Tibial nerve (tissue), 4 donors: ENCODE data around the gene TMCC2. TPM values are rescaled to one million over a fixed set of nuclear protein-coding genes. Genes with fewer than 3 reads are reported as not detected.

Experiments used
- DNase-seq, 2 donors: peaks; one replicate each; pipeline ENCODE4 v3.0.0-alpha.2; 2019; ENCODE audit warnings: low spot score in 2 of 2
- H3K27ac ChIP-seq, 4 donors: fragments of 200-600 bp; sonication (generic) in 3 of 4; one replicate each; pipeline ENCODE4 v1.5.1; 2017 to 2019; ENCODE audit warnings: mild to moderate bottlenecking in 1 of 4
- H3K27me3 ChIP-seq, 2 donors: fragments of 200-600 bp; sonication (generic) in 1 of 2; one replicate each; pipeline versions ENCODE4 v1.5.1 to v1.6.0; 2017 to 2019
- H3K36me3 ChIP-seq, 3 donors: fragments of 200-600 bp; sonication (generic); one replicate each; pipeline ENCODE4 v1.5.1; 2018 to 2019
- H3K4me1 ChIP-seq, 4 donors: fragments of 200-600 bp; sonication (generic) in 3 of 4; one replicate each; pipeline ENCODE4 v1.5.1; 2017 to 2019
- H3K4me3 ChIP-seq, 4 donors: fragments of 200-600 bp; sonication (generic) in 3 of 4; one replicate each; pipeline ENCODE4 v1.5.1; 2017 to 2019; ENCODE audit warnings: mild to moderate bottlenecking in 1 of 4, moderate library complexity in 1 of 4
- H3K9me3 ChIP-seq, 4 donors: fragments of 200-600 bp; sonication (generic) in 3 of 4; one replicate each; pipeline ENCODE4 v1.5.1; 2017 to 2019
- CTCF ChIP-seq, 5 experiments: fragments of 200-600 bp in 3 of 5; fragments of 450-650 bp in 2 of 5; sonication (generic) in 3 of 5; IDR thresholded peaks; one replicate each; pipeline ENCODE4 v1.5.1; 2016 to 2019; ENCODE audit warnings: antibody characterized with exemption in 5 of 5, mild to moderate bottlenecking in 3 of 5, moderate library complexity in 2 of 5
- EP300 ChIP-seq, 2 donors: sonication (generic); formaldehyde crosslinking; IDR thresholded peaks; one replicate each; pipeline ENCODE4 v1.6.1; 2017; ENCODE audit warnings: antibody characterized with exemption in 2 of 2, mild to moderate bottlenecking in 1 of 2
- POLR2A ChIP-seq, 2 donors: fragments of 450-650 bp; IDR thresholded peaks; one replicate each; pipeline ENCODE4 v1.6.1; 2017; ENCODE audit warnings: antibody characterized with exemption in 2 of 2, mild to moderate bottlenecking in 2 of 2, moderate library complexity in 2 of 2
- WGBS, 2 donors: methylation state at CpG; one replicate each; pipeline ENCODE4 v1.1.5; 2018; 5-methylcytosine and 5-hydroxymethylcytosine counted together
- total RNA-seq, 4 donors: library from RNA; depleted of rRNA; stranded (reverse); fragments of >200 nt; gene quantifications; one replicate each; pipeline ENCODE4 v1.1.0, GENCODE V29; 2016

TMCC2 gene
- total RNA-seq, 4 donors from 2014 or later: 2.4 to 4.8 (median 2.7) TPM

GRCh38 chr1:205259324-205259832 lies 31.6 kb downstream of the TMCC2 start:
- peak overlapping the region in 1 of 4 donors; percentile 42 for H3K27ac ChIP-seq
- 46 to 68% methylated on average over 10 of the region's 10 CpGs for WGBS, 2 donors
- no peaks in the 10 kb centered on the region for H3K27me3 ChIP-seq
- peaks cover 0 to 58% (median 6%) of the 10 kb centered on the region in 4 donors for H3K4me1 ChIP-seq
- TF ChIP-seq CTCF (IDR thresholded peaks at IDR 0.05) (no peak), POLR2A (IDR thresholded peaks at IDR 0.05) (no peak), EP300 (IDR thresholded peaks at IDR 0.05) (no peak)
- no peak for DNase-seq
- no peaks in the 10 kb centered on the region for H3K36me3 ChIP-seq
- H3K4me3 ChIP-seq: no peak overlapping the region
- no peaks in the 10 kb centered on the region for H3K9me3 ChIP-seq

GRCh38 chr1:205259998-205260397 lies 32.3 kb downstream of the TMCC2 start:
- no peak for TF ChIP-seq EP300 (IDR thresholded peaks at IDR 0.05)
- TF ChIP-seq CTCF (IDR thresholded peaks at IDR 0.05): no peak
- TF ChIP-seq POLR2A (IDR thresholded peaks at IDR 0.05): no peak
- DNase-seq: no peak
- H3K36me3 ChIP-seq: no peaks in the 10 kb centered on the region
- H3K4me3 ChIP-seq: no peak overlapping the region
- H3K4me1 ChIP-seq: peaks cover 0 to 58% (median 6%) of the 10 kb centered on the region in 4 donors
- H3K27me3 ChIP-seq: no peaks in the 10 kb centered on the region
- WGBS, 2 donors: 75 to 100% methylated on average over 1 of the region's 1 CpG
- H3K27ac ChIP-seq: no peak overlapping the region
- H3K9me3 ChIP-seq: no peaks in the 10 kb centered on the region

- TF ChIP-seq EP300 (IDR thresholded peaks at IDR 0.05) (no peak), POLR2A (IDR thresholded peaks at IDR 0.05) (no peak), CTCF (IDR thresholded peaks at IDR 0.05) (no peak)
- no peak overlapping the region for H3K27ac ChIP-seq
- peaks cover 0 to 51% (median 6%) of the 10 kb centered on the region in 4 donors for H3K4me1 ChIP-seq
- H3K27me3 ChIP-seq: no peaks in the 10 kb centered on the region
- WGBS, 2 donors: 65 to 73% methylated on average over 8 of the region's 8 CpGs
- H3K36me3 ChIP-seq: no peaks in the 10 kb centered on the region
- no peaks in the 10 kb centered on the region for H3K9me3 ChIP-seq
- DNase-seq: no peak
- no peak overlapping the region for H3K4me3 ChIP-seq
These were observed 33.4 kb downstream of the TMCC2 start for GRCh38 chr1:205260948-205261732.

- Histone ChIP-seq H3K27ac (no peak overlapping the region), H3K9me3 (no peaks in the 10 kb centered on the region)
- TF ChIP-seq EP300 (IDR thresholded peaks at IDR 0.05): no peak
- TF ChIP-seq POLR2A (IDR thresholded peaks at IDR 0.05): no peak
- TF ChIP-seq CTCF (IDR thresholded peaks at IDR 0.05): no peak
These were observed 34.4 kb downstream of the TMCC2 start for GRCh38 chr1:205261946-205262691.

More at GRCh38 chr1:205261946-205262691, 34.4 kb downstream of the TMCC2 start:
- DNase-seq: no peak
- 42 to 55% methylated on average over 3 to 5 of the region's 5 CpGs for whole genome bisulfite sequencing, 2 donors
- H3K4me3 ChIP-seq: no peak overlapping the region
- H3K36me3 ChIP-seq: no peaks in the 10 kb centered on the region
- H3K27me3 ChIP-seq: no peaks in the 10 kb centered on the region
- H3K4me1 ChIP-seq: peaks cover 0 to 54% (median 6%) of the 10 kb centered on the region in 4 donors
